ENCODE results near the gene BSND.
"Not testable (repeated sequence)": the region's sequence is repeated elsewhere in the genome, so short reads cannot be mapped to it uniquely, and the experiment has no call there.

BSND gene

GRCh38 chr1:55015731-55016620 is 17.2 kb downstream of the BSND start:
- DNase-seq: no peak

GRCh38 chr1:55018395-55018794 is 19.7 kb downstream of the BSND start:
- no peak for DNase-seq

- peak in 53 of 56 donors; percentile 3 to 80 (median 34) for DNase-seq
Measured at GRCh38 chr1:55021942-55022546, 23.3 kb downstream of the BSND start.

- not testable (repeated sequence) for DNase-seq
Measured at GRCh38 chr1:55024163-55024562, 25.4 kb downstream of the BSND start.

GRCh38 chr1:55026682-55027081 is 27.9 kb downstream of the BSND start:
- not testable (repeated sequence) for DNase-seq

- DNase-seq: not testable (repeated sequence)
Measured at GRCh38 chr1:55031098-55031497, 32.4 kb downstream of the BSND start.

- DNase-seq: no peak
Measured at GRCh38 chr1:55033265-55033614, 34.5 kb downstream of the BSND start.

- no peak for DNase-seq
Measured at GRCh38 chr1:55034476-55035133, 35.9 kb downstream of the BSND start.

GRCh38 chr1:55035904-55036303 is 37.2 kb downstream of the BSND start:
- DNase-seq: no peak

GRCh38 chr1:55037733-55038551 is 39.2 kb downstream of the BSND start:
- DNase-seq: no peak

GRCh38 chr1:55038552-55038838 is 39.8 kb downstream of the BSND start:
- DNase-seq: no peak

- DNase-seq: no peak
Measured at GRCh38 chr1:55038974-55039341, 40.2 kb downstream of the BSND start.

- DNase-seq: no peak
Measured at GRCh38 chr1:55039342-55040082, 40.8 kb downstream of the BSND start, which contains the start of gene PCSK9. Gene PCSK9 (plus strand): TSS chr1:55039548. CDS start chr1:55039838, 290 bp downstream.

- no peak for DNase-seq
Measured at GRCh38 chr1:55040083-55040932, 41.6 kb downstream of the BSND start.

GRCh38 chr1:55040933-55041494 is 42.3 kb downstream of the BSND start:
- no peak for DNase-seq

- no peak for DNase-seq
Measured at GRCh38 chr1:55041613-55042012, 42.9 kb downstream of the BSND start.

- DNase-seq: no peak
Measured at GRCh38 chr1:55043011-55043410, 44.3 kb downstream of the BSND start.

GRCh38 chr1:55043726-55044125 is 45.0 kb downstream of the BSND start:
- no peak for DNase-seq

GRCh38 chr1:55044617-55045397 is 46.1 kb downstream of the BSND start:
- no peak for DNase-seq
